Measurements from ENCODE around the gene HORMAD2. TPM values are rescaled to one million over a fixed set of nuclear protein-coding genes. Genes with fewer than 3 reads are reported as not detected.

The HORMAD2 gene
- total RNA-seq: not detected in 2 replicates

DNA sequence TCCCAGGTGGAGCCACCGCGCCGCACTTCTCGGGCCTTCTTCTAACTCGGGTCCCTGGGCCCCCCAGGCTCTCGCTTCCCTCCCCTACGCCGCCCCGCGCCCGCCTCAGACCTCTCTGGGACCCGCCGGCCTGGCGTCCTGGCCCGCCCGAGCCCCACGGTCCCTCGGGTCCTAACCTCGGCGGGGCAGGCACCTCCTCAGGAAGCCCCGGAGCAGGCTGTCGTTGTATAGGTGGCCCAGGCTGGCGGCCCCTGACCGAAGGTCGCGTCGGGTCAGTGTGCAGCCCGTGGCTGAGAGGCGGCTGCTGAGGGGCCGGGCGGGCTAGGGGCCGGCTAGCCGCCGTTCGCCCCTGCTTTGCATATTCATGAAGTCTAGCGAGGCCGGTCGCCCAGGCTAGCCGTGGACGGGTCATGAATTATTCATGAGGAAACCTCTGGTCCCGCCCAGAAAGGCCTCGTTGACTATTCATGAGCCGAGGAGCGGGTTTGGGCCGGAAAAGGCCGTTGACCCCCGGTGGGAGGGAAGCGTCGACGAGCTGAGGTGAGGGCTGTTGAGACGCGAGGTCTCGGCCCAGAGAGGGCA lies at the start of gene HORMAD2:
Gene HORMAD2 (plus strand): TSS at position 513 of the 582 bp plus-strand sequence. CDS start 13,489 bp downstream, outside the sequence.

Other genes starting within 250 kb of the HORMAD2 start
- gene ASCC2, start 242.2 kb upstream of the HORMAD2 start, total RNA-seq: 24.4 and 26.1 TPM in 2 replicates
- gene MTMR3, start 197.3 kb upstream of the HORMAD2 start, total RNA-seq: 20.1 and 23.6 TPM in 2 replicates
- gene LIF, start 166.3 kb downstream of the HORMAD2 start, total RNA-seq: 13.5 and 49.1 TPM in 2 replicates
- not detected in 2 replicates for gene OSM, start 186.4 kb downstream of the HORMAD2 start, total RNA-seq
- gene CASTOR1, start 209.0 kb downstream of the HORMAD2 start, total RNA-seq: 3.6 and 5.9 TPM in 2 replicates
- gene TBC1D10A, start 246.5 kb downstream of the HORMAD2 start, total RNA-seq: 7.0 and 8.5 TPM in 2 replicates